Vagina (tissue), 2 donors: ENCODE measurements around the gene RBFOX1. TPM values are rescaled to one million over a fixed set of nuclear protein-coding genes. Genes with fewer than 3 reads are reported as not detected.

ENCODE experiments used
- DNase-seq, 2 donors: peaks; one replicate each; pipeline ENCODE4 v3.0.0-alpha.2; 2017; ENCODE audit errors: extremely low spot score in 2 of 2
- H3K27ac ChIP-seq: fragments of 200-600 bp; sonication (generic); one replicate; pipeline ENCODE4 v1.5.1; 2019
- H3K27me3 ChIP-seq: fragments of 200-600 bp; sonication (generic); one replicate; pipeline ENCODE4 v1.5.1; 2019
- H3K36me3 ChIP-seq, 2 donors: fragments of 200-600 bp; sonication (generic); one replicate each; pipeline ENCODE4 v1.5.1; 2017 to 2019
- H3K4me1 ChIP-seq: fragments of 200-600 bp; sonication (generic); one replicate; pipeline ENCODE4 v1.5.1; 2019
- H3K4me3 ChIP-seq, 2 donors: fragments of 200-600 bp; sonication (generic); 1 replicate in 1 of 2; 2 replicates in 1 of 2; pipeline ENCODE4 v1.5.1; 2016 to 2019
- H3K9me3 ChIP-seq: fragments of 200-600 bp; sonication (generic); one replicate; pipeline ENCODE4 v1.5.1; 2019
- POLR2A ChIP-seq, 2 donors: fragments of 450-650 bp; IDR thresholded peaks; one replicate each; pipeline ENCODE4 v1.6.1; 2017; ENCODE audit warnings: antibody characterized with exemption in 2 of 2, mild to moderate bottlenecking in 2 of 2, moderate library complexity in 2 of 2
- POLR2AphosphoS5 ChIP-seq, 2 donors: sonication (generic); formaldehyde crosslinking; IDR thresholded peaks; one replicate each; pipeline ENCODE4 v1.9.0; 2017; ENCODE audit warnings: antibody characterized with exemption in 2 of 2, mild to moderate bottlenecking in 2 of 2, low read depth in 1 of 2; ENCODE audit not compliant: insufficient read depth in 1 of 2
- intact Hi-C: fragments of 100-400 bp; cut with DNase I; formaldehyde crosslinking; loops from one replicate; pipeline ENCODE4 v1.15.1; 2023
- total RNA-seq: library from RNA; depleted of rRNA; stranded (reverse); fragments of >200 nt; gene quantifications from one replicate; pipeline ENCODE4 v1.2.3, GENCODE V29; 2016
- TF ChIP-seq, protein P1 (sequence below), 3 experiments: fragments of 450-650 bp in 2 of 3; fragments of 200-600 bp in 1 of 3; sonication (generic) in 1 of 3; IDR thresholded peaks; one replicate each; pipeline ENCODE4 v1.5.1; 2017 to 2019; ENCODE audit warnings: antibody characterized with exemption in 3 of 3, mild to moderate bottlenecking in 2 of 3, moderate library complexity in 2 of 3

Gene RBFOX1
- total RNA-seq, 1 donor from 2014 or later: 6.6 TPM

DNA sequence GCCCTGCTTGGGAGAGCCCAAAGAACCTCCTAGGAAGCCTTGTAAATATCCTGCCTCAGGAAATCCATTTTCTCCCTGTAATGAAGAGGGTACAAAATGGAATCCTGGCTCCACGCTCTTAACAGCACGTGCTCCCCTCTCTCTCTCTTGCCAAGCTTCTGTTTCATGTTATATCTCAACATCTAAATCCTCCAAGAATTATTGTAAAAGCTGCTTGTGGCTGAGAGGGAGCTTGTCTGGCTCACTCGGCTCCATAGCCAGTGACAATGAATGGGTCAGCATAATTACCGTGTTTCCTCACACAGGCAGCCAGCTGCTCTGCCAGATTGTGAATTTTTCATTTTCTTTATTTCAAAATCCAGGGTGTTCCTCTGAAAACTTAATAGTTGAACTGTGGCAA lies 317.8 kb downstream of the RBFOX1 start:
- Histone ChIP-seq H3K4me3 (no peak overlapping the region), H3K4me1 (no peaks in the 10 kb centered on the region), H3K27ac (no peak overlapping the region), H3K9me3 (no peaks in the 10 kb centered on the region), H3K27me3 (no peaks in the 10 kb centered on the region), H3K36me3 (no peaks in the 10 kb centered on the region)
- intact Hi-C loops: no loop called here
- TF ChIP-seq POLR2A (IDR thresholded peaks at IDR 0.05) (no peak), POLR2AphosphoS5 (IDR thresholded peaks at IDR 0.05; ENCODE audit: insufficient read depth in 1 of 2, low read depth in 1 of 2) (no peak)
- TF ChIP-seq, protein P1, sequence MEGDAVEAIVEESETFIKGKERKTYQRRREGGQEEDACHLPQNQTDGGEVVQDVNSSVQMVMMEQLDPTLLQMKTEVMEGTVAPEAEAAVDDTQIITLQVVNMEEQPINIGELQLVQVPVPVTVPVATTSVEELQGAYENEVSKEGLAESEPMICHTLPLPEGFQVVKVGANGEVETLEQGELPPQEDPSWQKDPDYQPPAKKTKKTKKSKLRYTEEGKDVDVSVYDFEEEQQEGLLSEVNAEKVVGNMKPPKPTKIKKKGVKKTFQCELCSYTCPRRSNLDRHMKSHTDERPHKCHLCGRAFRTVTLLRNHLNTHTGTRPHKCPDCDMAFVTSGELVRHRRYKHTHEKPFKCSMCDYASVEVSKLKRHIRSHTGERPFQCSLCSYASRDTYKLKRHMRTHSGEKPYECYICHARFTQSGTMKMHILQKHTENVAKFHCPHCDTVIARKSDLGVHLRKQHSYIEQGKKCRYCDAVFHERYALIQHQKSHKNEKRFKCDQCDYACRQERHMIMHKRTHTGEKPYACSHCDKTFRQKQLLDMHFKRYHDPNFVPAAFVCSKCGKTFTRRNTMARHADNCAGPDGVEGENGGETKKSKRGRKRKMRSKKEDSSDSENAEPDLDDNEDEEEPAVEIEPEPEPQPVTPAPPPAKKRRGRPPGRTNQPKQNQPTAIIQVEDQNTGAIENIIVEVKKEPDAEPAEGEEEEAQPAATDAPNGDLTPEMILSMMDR (IDR thresholded peaks at IDR 0.05): no peak
- no peak for DNase-seq

DNA sequence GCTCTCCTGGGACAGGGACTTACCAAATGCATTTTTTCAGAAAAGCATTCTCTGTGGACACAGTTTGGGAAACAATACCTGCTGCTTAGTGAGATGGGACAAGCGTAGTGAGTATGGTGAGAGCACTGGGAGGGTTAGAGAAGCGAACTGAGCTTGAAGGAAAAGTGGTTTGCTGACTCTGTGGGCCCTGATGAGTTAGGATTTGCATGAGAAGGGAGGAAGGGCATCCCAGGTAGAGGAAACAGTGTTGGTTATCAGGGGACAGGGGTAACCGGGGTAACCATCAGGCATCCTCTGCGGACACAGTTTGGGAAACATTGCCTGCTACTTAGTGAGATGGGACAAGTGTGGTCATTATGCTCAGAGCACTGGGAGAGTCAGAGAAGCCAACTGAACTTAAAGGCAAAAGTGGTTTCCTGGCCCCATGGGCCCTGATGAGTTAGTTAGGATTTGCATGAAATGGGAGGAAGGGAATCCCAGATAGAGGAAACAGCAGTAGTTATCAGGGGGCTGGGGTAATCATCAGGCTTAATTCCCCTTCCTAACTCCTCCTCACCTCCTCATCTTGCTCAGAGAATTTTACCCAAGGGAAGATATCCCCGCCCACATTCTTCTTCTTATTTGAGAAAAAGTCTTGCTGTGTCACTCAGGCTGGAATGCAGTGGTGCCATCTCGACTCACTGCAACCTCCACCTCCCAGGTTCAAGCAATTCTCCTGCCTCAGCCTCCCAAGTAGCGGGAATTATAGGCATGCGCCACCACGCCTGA lies 319.3 kb downstream of the RBFOX1 start:
- TF ChIP-seq, protein P1 (IDR thresholded peaks at IDR 0.05): no peak
- TF ChIP-seq POLR2AphosphoS5 (IDR thresholded peaks at IDR 0.05; ENCODE audit: insufficient read depth in 1 of 2, low read depth in 1 of 2) (no peak), POLR2A (IDR thresholded peaks at IDR 0.05) (no peak)
- no peaks in the 10 kb centered on the region for H3K4me1 ChIP-seq
- intact Hi-C loops: no loop called here
- no peak for DNase-seq
- H3K9me3 ChIP-seq: no peaks in the 10 kb centered on the region
- no peak overlapping the region for H3K27ac ChIP-seq
- H3K36me3 ChIP-seq: no peaks in the 10 kb centered on the region
- H3K27me3 ChIP-seq: no peaks in the 10 kb centered on the region
- no peak overlapping the region for H3K4me3 ChIP-seq

GRCh38 chr16:7653746-7654461 lies 321.3 kb downstream of the RBFOX1 start:
- H3K27me3 ChIP-seq: no peaks in the 10 kb centered on the region
- TF ChIP-seq, protein P1 (IDR thresholded peaks at IDR 0.05): no peak
- no peak for TF ChIP-seq POLR2AphosphoS5 (IDR thresholded peaks at IDR 0.05; ENCODE audit: insufficient read depth in 1 of 2, low read depth in 1 of 2)
- TF ChIP-seq POLR2A (IDR thresholded peaks at IDR 0.05): no peak
- no peak for DNase-seq
- no peaks in the 10 kb centered on the region for H3K4me1 ChIP-seq
- H3K36me3 ChIP-seq: no peaks in the 10 kb centered on the region
- intact Hi-C loops: no loop called here
- no peak overlapping the region for H3K27ac ChIP-seq
- no peaks in the 10 kb centered on the region for H3K9me3 ChIP-seq
- no peak overlapping the region for H3K4me3 ChIP-seq

GRCh38 chr16:7675628-7676027 lies 343.0 kb downstream of the RBFOX1 start:
- no peaks in the 10 kb centered on the region for H3K9me3 ChIP-seq
- TF ChIP-seq, protein P1 (IDR thresholded peaks at IDR 0.05): no peak
- TF ChIP-seq POLR2AphosphoS5 (IDR thresholded peaks at IDR 0.05; ENCODE audit: insufficient read depth in 1 of 2, low read depth in 1 of 2) (no peak), POLR2A (IDR thresholded peaks at IDR 0.05) (no peak)
- H3K4me3 ChIP-seq: no peak overlapping the region
- H3K27ac ChIP-seq: no peak overlapping the region
- intact Hi-C loops: no loop called here
- H3K36me3 ChIP-seq: no peaks in the 10 kb centered on the region
- no peak for DNase-seq
- no peaks in the 10 kb centered on the region for H3K27me3 ChIP-seq
- H3K4me1 ChIP-seq: no peaks in the 10 kb centered on the region

DNA sequence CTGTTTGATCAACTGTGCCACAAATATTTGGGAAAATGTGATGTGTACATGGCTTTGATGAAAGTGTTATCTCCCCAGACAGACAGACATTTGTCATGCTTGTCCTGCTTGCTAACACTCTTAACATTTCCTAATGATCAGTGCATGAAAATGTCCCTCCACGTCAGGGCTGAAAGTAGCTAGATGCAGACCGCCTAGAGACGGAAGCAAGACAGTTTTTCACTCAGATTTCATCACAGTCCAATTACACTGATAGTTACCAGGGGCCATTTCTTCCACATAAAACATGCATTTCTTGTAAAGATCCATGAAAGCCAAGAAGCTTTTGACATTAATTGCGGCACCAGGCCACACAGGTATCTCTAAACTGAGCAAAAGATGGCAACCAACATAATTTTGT lies 347.7 kb downstream of the RBFOX1 start:
- Histone ChIP-seq H3K27ac (no peak overlapping the region), H3K4me3 (no peak overlapping the region), H3K9me3 (no peaks in the 10 kb centered on the region), H3K4me1 (no peaks in the 10 kb centered on the region), H3K36me3 (no peaks in the 10 kb centered on the region), H3K27me3 (no peaks in the 10 kb centered on the region)
- no peak for DNase-seq
- TF ChIP-seq POLR2AphosphoS5 (IDR thresholded peaks at IDR 0.05; ENCODE audit: insufficient read depth in 1 of 2, low read depth in 1 of 2) (no peak), POLR2A (IDR thresholded peaks at IDR 0.05) (no peak)
- TF ChIP-seq, protein P1 (IDR thresholded peaks at IDR 0.05): no peak
- intact Hi-C loops: no loop called here
